Fibroblast of lung (primary cell): Measurements from ENCODE around the gene ARFIP1. TPM values are rescaled to one million over a fixed set of nuclear protein-coding genes. Genes with fewer than 3 reads are reported as not detected.
A peak's percentile ranks its signal among the peaks of the same experiment; 100 is the strongest.

Experiments
- DNase-seq, 2 donors: peaks; one replicate each; pipeline versions ENCODE4 v3.0.0 to v3.0.0-alpha.2; 2010; ENCODE audit warnings: low read depth in 2 of 2
- H2AFZ ChIP-seq: 2 replicates; pipeline ENCODE4 v1.5.1; 2012; ENCODE audit warnings: low read length, control low read depth, inconsistent platforms
- H3K27ac ChIP-seq: 2 replicates; pipeline ENCODE4 v1.5.1; 2011; ENCODE audit warnings: low read length, control low read depth; ENCODE audit not compliant: insufficient read depth
- H3K27me3 ChIP-seq: 2 replicates; pipeline ENCODE4 v1.5.1; 2011; ENCODE audit warnings: mild to moderate bottlenecking, low read length; ENCODE audit not compliant: control insufficient read depth, insufficient read depth
- H3K36me3 ChIP-seq: 2 replicates; pipeline ENCODE4 v1.5.1; 2011; ENCODE audit warnings: low read length; ENCODE audit not compliant: control insufficient read depth, insufficient read depth
- H3K4me1 ChIP-seq: 2 replicates; pipeline ENCODE4 v1.5.1; 2011; ENCODE audit warnings: low read length; ENCODE audit not compliant: control insufficient read depth, insufficient read depth; ENCODE audit errors: extremely low read depth
- H3K4me2 ChIP-seq: 2 replicates; pipeline ENCODE4 v1.5.1; 2011; ENCODE audit warnings: low read length, control low read depth; ENCODE audit not compliant: insufficient read depth; ENCODE audit errors: extremely low read depth
- H3K4me3 ChIP-seq, 4 experiments: fragments of 200-600 bp in 1 of 4; sonication (generic) in 1 of 4; replicated peaks in 1 of 4; 2 replicates each; pipeline ENCODE4 v1.5.1; 2011 to 2016; ENCODE audit warnings: low read length in 4 of 4, low read depth in 3 of 4, mild to moderate bottlenecking in 3 of 4, control low read depth in 2 of 4, inconsistent platforms in 1 of 4, mixed read lengths in 1 of 4; ENCODE audit not compliant: insufficient read depth in 1 of 4; ENCODE audit errors: control extremely low read depth in 1 of 4
- H3K79me2 ChIP-seq: 2 replicates; pipeline ENCODE4 v1.5.1; 2012; ENCODE audit warnings: mild to moderate bottlenecking, low read length, inconsistent platforms; ENCODE audit not compliant: control insufficient read depth, insufficient read depth
- H3K9ac ChIP-seq: 2 replicates; pipeline ENCODE4 v1.5.1; 2011; ENCODE audit warnings: mild to moderate bottlenecking, low read length, control low read depth; ENCODE audit not compliant: insufficient read depth
- H3K9me3 ChIP-seq: 2 replicates; pipeline ENCODE4 v1.5.1; 2012; ENCODE audit warnings: low read depth, low read length; ENCODE audit not compliant: control insufficient read depth, insufficient read depth
- H4K20me1 ChIP-seq: 2 replicates; pipeline ENCODE4 v1.5.1; 2011; ENCODE audit warnings: low read length; ENCODE audit not compliant: control insufficient read depth, insufficient read depth; ENCODE audit errors: extremely low read depth
- CTCF ChIP-seq, 2 donors: IDR thresholded peaks in 1 of 2; conservative IDR thresholded peaks in 1 of 2; 1 replicate in 1 of 2; 2 replicates in 1 of 2; pipeline ENCODE4 v1.5.1; 2011 to 2012; ENCODE audit warnings: low read length in 2 of 2, control low read depth in 1 of 2, inconsistent platforms in 1 of 2, low read depth in 1 of 2, mild to moderate bottlenecking in 1 of 2
- EZH2 ChIP-seq: IDR thresholded peaks from 2 replicates; pipeline ENCODE4 v1.5.1; 2012; ENCODE audit warnings: low read length, control low read depth, mild to moderate bottlenecking; ENCODE audit errors: missing control alignments
- polyA plus RNA-seq, 2 donors: library from polyadenylated mRNA; depleted of rRNA in 1 of 2; stranded (reverse) in 1 of 2; unstranded in 1 of 2; fragments of >200 nt; gene quantifications; 2 replicates each; pipeline ENCODE4 v1.2.1, GENCODE V29; 2011 to 2012; ENCODE audit warnings: missing spikeins in 1 of 2
- total RNA-seq: library from RNA; depleted of rRNA; stranded (reverse); fragments of >200 nt; gene quantifications from 2 replicates; pipeline ENCODE4 v1.2.1, GENCODE V29; 2014

Gene ARFIP1
- total and polyA plus RNA-seq, 2 donors (not counting 1 experiment from before 2014, with no cell fraction given): 35.6 to 40.8 TPM

- no peaks in the 10 kb centered on the region for H3K9me3 ChIP-seq
- TF ChIP-seq EZH2 (peak; percentile 62), CTCF (conservative IDR thresholded peaks at IDR 0.05 in 1 of 2, IDR thresholded peaks at IDR 0.05 in 1 of 2; ENCODE audit: low read depth in 1 of 2, low read length in 2 of 2) (no peak)
- no peaks in the 10 kb centered on the region for H4K20me1 ChIP-seq
- H3K4me2 ChIP-seq: peak within 1 kb of the TSS; percentile 92
- H3K9ac ChIP-seq: peak within 1 kb of the TSS; percentile 6
- peaks cover 29% of the 10 kb centered on the region for H3K27me3 ChIP-seq
- peak within 1 kb of the TSS; percentile 41 to 62 (median 56) for H3K4me3 ChIP-seq
- H3K27ac ChIP-seq: no peak within 1 kb of the TSS
- no peaks in the 10 kb centered on the region for H3K79me2 ChIP-seq
- H3K4me1 ChIP-seq: no peaks in the 10 kb centered on the region
- H3K36me3 ChIP-seq: no peaks in the 10 kb centered on the region
- DNase-seq: peak in 1 of 2 donors; percentile 45
- peak within 1 kb of the TSS; percentile 52 for H2AFZ ChIP-seq
Observed at GRCh38 chr4:152935631-152936445, 156.1 kb downstream of the ARFIP1 start, which contains the start of gene FHDC1. FHDC1 (plus strand) TSS chr4:152936323; CDS start chr4:152943058, 6,735 bp downstream.

DNA sequence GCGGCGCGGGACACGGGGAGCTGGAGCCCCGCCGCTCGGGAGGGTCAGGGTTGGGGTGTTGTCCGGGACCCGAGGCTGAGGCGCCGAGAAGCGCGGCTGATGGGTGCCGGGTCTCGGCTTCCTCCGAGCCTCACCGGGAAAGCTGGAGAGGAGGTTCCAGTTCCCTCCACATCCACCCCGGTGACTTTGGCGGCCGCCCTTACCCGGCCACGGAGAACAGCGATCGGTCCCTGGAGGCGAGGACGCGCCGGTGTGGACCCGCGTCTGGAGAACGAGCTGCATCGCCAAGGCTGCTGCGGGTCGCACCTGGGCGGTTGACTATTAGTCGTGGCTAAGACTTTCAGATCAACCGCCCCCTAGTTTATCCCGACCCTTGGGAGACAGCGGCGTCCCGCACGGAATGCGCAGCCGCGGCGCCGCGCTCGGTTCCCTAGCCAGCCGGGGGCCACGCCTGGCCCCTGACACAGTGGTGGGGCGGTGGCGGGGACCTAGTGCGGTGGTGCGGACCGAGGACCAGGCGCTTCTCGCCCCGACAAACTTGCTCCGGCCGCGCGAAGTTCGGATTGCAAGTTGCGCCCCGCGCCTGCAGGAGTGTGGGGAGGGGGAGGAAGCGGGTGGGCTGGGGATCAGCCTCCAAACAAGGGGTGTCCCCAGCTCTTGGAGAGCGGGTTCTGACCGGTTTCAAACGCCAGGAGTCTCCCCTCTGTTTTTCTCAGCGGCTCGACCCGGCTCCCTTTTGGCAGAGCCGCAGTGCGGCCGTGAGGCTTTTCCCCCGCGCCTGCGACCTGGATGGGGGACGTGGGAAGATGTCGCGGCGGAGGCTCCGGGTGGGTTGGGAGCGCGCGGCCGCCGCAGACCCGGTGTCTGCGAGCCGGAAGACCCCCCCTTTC lies 156.9 kb downstream of the ARFIP1 start:
- Histone ChIP-seq H3K27me3 (peaks cover 29% of the 10 kb centered on the region), H2AFZ (peak overlapping the region; percentile 52), H3K4me3 (peak overlapping the region; percentile 41 to 62 (median 56)), H3K9me3 (no peaks in the 10 kb centered on the region), H3K4me2 (peak overlapping the region; percentile 92), H4K20me1 (no peaks in the 10 kb centered on the region), H3K9ac (peak overlapping the region; percentile 6), H3K4me1 (no peaks in the 10 kb centered on the region), H3K27ac (no peak overlapping the region), H3K36me3 (no peaks in the 10 kb centered on the region), H3K79me2 (no peaks in the 10 kb centered on the region)
- TF ChIP-seq CTCF (conservative IDR thresholded peaks at IDR 0.05 in 1 of 2, IDR thresholded peaks at IDR 0.05 in 1 of 2; ENCODE audit: low read depth in 1 of 2, low read length in 2 of 2) (no peak), EZH2 (no peak)
- peak in 1 of 2 donors; percentile 44 for DNase-seq
